NCI-H2196 (cell line): ENCODE results near the gene FOXJ3.
A peak's percentile ranks its signal among the peaks of the same experiment; 100 is the strongest.

Experiments used
- DNase-seq: peaks from one replicate; lab custom pipeline; 2025; ENCODE audit not compliant: unreplicated experiment; lab: John Stamatoyannopoulos, UW

The FOXJ3 gene

GRCh38 chr1:42170779-42171621, 164.0 kb downstream of the FOXJ3 start:
- DNase-seq: peak; percentile 35

GRCh38 chr1:42168763-42169162, 166.3 kb downstream of the FOXJ3 start:
- peak; percentile 49 for DNase-seq

- DNase-seq: no peak
Measured at GRCh38 chr1:42168391-42168670, 166.7 kb downstream of the FOXJ3 start.

GRCh38 chr1:42167611-42168390, 167.2 kb downstream of the FOXJ3 start:
- DNase-seq: no peak

GRCh38 chr1:42165511-42166210, 169.4 kb downstream of the FOXJ3 start:
- DNase-seq: peak; percentile 91

- DNase-seq: no peak
Measured at GRCh38 chr1:42164551-42165420, 170.2 kb downstream of the FOXJ3 start, which contains the start of gene GUCA2A. Gene GUCA2A (minus strand): TSS chr1:42164745. CDS start chr1:42164712, 33 bp downstream.

- no peak for DNase-seq
Measured at GRCh38 chr1:42163536-42164503, 171.2 kb downstream of the FOXJ3 start.

GRCh38 chr1:42163114-42163513, 171.9 kb downstream of the FOXJ3 start:
- no peak for DNase-seq

- DNase-seq: no peak
Measured at GRCh38 chr1:42162181-42162580, 172.9 kb downstream of the FOXJ3 start.

GRCh38 chr1:42158189-42158588, 176.8 kb downstream of the FOXJ3 start:
- DNase-seq: no peak

- peak; percentile 63 for DNase-seq
Measured at GRCh38 chr1:42157667-42158066, 177.4 kb downstream of the FOXJ3 start.

GRCh38 chr1:42155362-42155761, 179.7 kb downstream of the FOXJ3 start:
- DNase-seq: no peak

- DNase-seq: no peak
Measured at GRCh38 chr1:42154685-42155084, 180.3 kb downstream of the FOXJ3 start.

- DNase-seq: no peak
Measured at GRCh38 chr1:42153624-42154023, 181.4 kb downstream of the FOXJ3 start.

- DNase-seq: no peak
Measured at GRCh38 chr1:42152907-42153600, 182.0 kb downstream of the FOXJ3 start, which contains the start of gene GUCA2B. Gene GUCA2B (plus strand): TSS chr1:42153410. CDS start chr1:42153451, 41 bp downstream.

- peak; percentile 17 for DNase-seq
Measured at GRCh38 chr1:42152119-42152518, 182.9 kb downstream of the FOXJ3 start.

GRCh38 chr1:42150651-42151050, 184.4 kb downstream of the FOXJ3 start:
- DNase-seq: no peak

GRCh38 chr1:42148166-42148565, 186.9 kb downstream of the FOXJ3 start:
- DNase-seq: no peak
